Skin of body (tissue), 2 donors: ENCODE data around the gene TBC1D10B. TPM values are rescaled to one million over a fixed set of nuclear protein-coding genes. Genes with fewer than 3 reads are reported as not detected.
"Not testable (repeated sequence)": the region's sequence is repeated elsewhere in the genome, so short reads cannot be mapped to it uniquely, and the experiment has no call there.

Experiments used
- DNase-seq: peaks from one replicate; lab custom pipeline; 2025; lab: John Stamatoyannopoulos, UW
- total RNA-seq: library from RNA; depleted of rRNA; stranded (reverse); fragments of >200 nt; gene quantifications from one replicate; pipeline ENCODE4 v1.2.3, GENCODE V29; 2014

TBC1D10B gene
- total RNA-seq, 1 donor from 2014 or later: 24.7 TPM

GRCh38 chr16:30398661-30399434 is 28.6 kb upstream of the TBC1D10B start:
- DNase-seq: no peak

GRCh38 chr16:30397776-30398660 is 27.7 kb upstream of the TBC1D10B start:
- no peak for DNase-seq

- no peak for DNase-seq
Measured at GRCh38 chr16:30397056-30397455, 26.8 kb upstream of the TBC1D10B start.

GRCh38 chr16:30396627-30397026 is 26.3 kb upstream of the TBC1D10B start:
- not testable (repeated sequence) for DNase-seq

- DNase-seq: no peak
Measured at GRCh38 chr16:30395992-30396585, 25.8 kb upstream of the TBC1D10B start.

- peak; percentile 87 for DNase-seq
Measured at GRCh38 chr16:30395155-30395991, 25.1 kb upstream of the TBC1D10B start, which contains the start of gene ZNF48. TSS of gene ZNF48 (plus strand) at chr16:30395420. CDS start at chr16:30395795, 375 bp downstream.

GRCh38 chr16:30394592-30395154 is 24.4 kb upstream of the TBC1D10B start:
- DNase-seq: no peak

- DNase-seq: no peak
Measured at GRCh38 chr16:30383521-30383920, 13.2 kb upstream of the TBC1D10B start.

GRCh38 chr16:30382111-30382881 is 12.0 kb upstream of the TBC1D10B start, which contains the start of gene SEPTIN1:
TSS of gene SEPTIN1 (minus strand) at chr16:30382561. CDS start at chr16:30382542, 19 bp downstream.
- DNase-seq: no peak

GRCh38 chr16:30381291-30382041 is 11.2 kb upstream of the TBC1D10B start:
- DNase-seq: no peak

- no peak for DNase-seq
Measured at GRCh38 chr16:30380803-30381208, 10.5 kb upstream of the TBC1D10B start.

GRCh38 chr16:30380072-30380802 is 9.9 kb upstream of the TBC1D10B start:
- no peak for DNase-seq

GRCh38 chr16:30379158-30379783 is 9.0 kb upstream of the TBC1D10B start:
- no peak for DNase-seq

- peak; percentile 97 for DNase-seq
Measured at GRCh38 chr16:30378236-30379157, 8.2 kb upstream of the TBC1D10B start.

GRCh38 chr16:30377812-30378235 is 7.5 kb upstream of the TBC1D10B start:
- DNase-seq: peak; percentile 90

GRCh38 chr16:30377050-30377811 is 6.9 kb upstream of the TBC1D10B start:
- no peak for DNase-seq
